Astrocyte of the cerebellum (primary cell): Measurements from ENCODE around the gene NOL11.

Source experiments
- DNase-seq: peaks from one replicate; pipeline ENCODE4 v3.0.0-alpha.2; 2011; ENCODE audit warnings: low read depth
- H3K4me3 ChIP-seq: 2 replicates; pipeline ENCODE4 v1.5.1; 2011; ENCODE audit warnings: mild to moderate bottlenecking, low read depth, low read length, moderate library complexity
- CTCF ChIP-seq: IDR thresholded peaks from 2 replicates; pipeline ENCODE4 v1.5.1; 2012; ENCODE audit warnings: low read length, low read depth, moderate library complexity, mild to moderate bottlenecking; ENCODE audit errors: missing control alignments
- in situ Hi-C: cut with HindIII; loops from 2 replicates; pipeline ENCODE4 v1.10.0; 2017; ENCODE audit warnings: low sequenced_read_pairs

NOL11 gene

DNA sequence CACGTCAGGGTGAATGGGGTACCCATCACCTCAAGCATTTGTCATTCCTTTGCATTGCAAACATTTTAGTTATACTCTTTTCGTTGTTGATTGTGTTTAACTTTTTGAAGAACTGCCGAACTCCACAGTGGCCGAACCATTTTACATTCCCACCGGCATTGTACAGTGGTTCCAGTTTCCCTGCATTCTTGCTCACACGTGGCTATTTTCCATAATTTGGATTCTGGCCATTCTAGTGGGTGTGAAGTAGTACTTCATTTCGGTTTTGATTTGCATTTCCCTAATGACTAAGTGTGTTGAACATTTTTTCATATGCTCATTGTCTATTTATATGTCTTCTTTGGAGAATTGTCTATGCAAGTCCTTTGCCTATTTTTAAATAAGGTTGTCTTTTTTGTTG is 13.0 kb downstream of the NOL11 start:
- in situ Hi-C loops = loop anchor here (10.0 kb wide), 1 partner anchor 134 kb away; no protein-coding TSS in a partner anchor
- no peak for TF ChIP-seq CTCF
- H3K4me3 ChIP-seq = no peak overlapping the region
- DNase-seq = no peak

- H3K4me3 ChIP-seq = no peak overlapping the region
- TF ChIP-seq CTCF = no peak
- DNase-seq = no peak
- in situ Hi-C loops = loop anchor here (10.0 kb wide), 1 partner anchor 131 kb away; no protein-coding TSS in a partner anchor
These were observed 15.7 kb downstream of the NOL11 start for GRCh38 chr17:67733449-67733848.

GRCh38 chr17:67737145-67737544 is 19.4 kb downstream of the NOL11 start:
- TF ChIP-seq CTCF = no peak

DNA sequence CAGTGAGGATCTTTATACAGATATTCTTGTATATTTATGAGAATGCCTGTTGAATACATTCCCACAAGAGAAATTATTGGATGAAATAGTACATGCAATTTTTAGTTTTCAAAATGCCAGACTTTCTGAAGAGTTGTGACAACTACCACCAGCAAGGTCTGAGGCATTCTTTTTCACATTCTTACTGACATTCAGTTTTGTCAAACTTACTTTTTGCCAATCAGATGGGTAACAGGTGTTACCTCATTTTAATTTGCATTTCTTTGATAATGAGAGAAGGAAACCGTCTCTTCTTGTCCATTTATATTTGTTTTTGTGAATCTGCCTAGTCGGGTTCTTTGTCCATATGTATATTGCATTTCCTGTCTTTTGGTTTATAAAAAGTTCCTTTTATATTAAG is 24.3 kb downstream of the NOL11 start:
- no peak for DNase-seq
- no peak for TF ChIP-seq CTCF
- in situ Hi-C loops = no loop called here
- H3K4me3 ChIP-seq = no peak overlapping the region

More at GRCh38 chr17:67737145-67737544, 19.4 kb downstream of the NOL11 start:
- in situ Hi-C loops = loop anchor here (10.0 kb wide), 1 partner anchor 128 kb away; no protein-coding TSS in a partner anchor
- DNase-seq = no peak
- H3K4me3 ChIP-seq = no peak overlapping the region

DNA sequence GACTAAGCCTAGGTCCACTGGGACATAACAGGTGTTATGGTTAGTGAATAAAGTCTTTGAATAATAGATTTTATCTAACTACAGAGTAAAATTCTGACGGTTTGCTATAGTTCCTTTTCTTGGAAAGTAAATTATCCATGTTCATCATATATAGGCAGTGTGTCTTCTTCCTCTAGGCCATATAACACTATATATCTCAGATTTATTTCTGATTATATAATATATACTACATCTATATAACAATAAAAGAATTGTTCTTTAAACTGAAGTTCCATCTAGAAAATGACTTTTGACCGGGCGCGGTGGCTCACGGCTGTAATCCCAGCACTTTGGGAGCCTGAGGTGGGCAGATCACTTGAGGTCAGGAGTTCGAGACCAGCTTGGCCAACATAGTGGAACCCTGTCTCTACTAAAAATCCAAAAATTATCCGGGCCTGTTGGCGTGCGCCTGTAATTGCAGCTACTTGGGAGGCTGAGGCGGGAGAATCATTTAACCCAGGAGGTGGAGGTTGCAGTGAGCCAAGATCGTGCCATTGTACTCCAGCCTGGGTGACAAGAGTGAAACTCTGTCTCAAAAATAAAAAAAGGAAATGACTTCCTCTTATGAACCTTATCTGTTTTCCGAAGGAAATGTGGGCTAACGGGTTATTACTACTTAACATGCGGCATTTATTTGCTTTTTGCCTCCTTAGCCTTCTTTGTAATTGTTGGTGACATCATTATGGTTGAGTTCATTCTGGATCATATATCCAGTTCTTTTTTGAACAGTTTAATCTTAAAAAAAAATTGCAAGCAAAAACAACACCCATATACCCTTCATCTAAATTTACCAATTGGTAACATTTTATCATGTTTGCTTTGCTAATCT is 29.2 kb downstream of the NOL11 start:
- in situ Hi-C loops = no loop called here
- no peak for DNase-seq
- no peak overlapping the region for H3K4me3 ChIP-seq
- TF ChIP-seq CTCF = no peak

DNA sequence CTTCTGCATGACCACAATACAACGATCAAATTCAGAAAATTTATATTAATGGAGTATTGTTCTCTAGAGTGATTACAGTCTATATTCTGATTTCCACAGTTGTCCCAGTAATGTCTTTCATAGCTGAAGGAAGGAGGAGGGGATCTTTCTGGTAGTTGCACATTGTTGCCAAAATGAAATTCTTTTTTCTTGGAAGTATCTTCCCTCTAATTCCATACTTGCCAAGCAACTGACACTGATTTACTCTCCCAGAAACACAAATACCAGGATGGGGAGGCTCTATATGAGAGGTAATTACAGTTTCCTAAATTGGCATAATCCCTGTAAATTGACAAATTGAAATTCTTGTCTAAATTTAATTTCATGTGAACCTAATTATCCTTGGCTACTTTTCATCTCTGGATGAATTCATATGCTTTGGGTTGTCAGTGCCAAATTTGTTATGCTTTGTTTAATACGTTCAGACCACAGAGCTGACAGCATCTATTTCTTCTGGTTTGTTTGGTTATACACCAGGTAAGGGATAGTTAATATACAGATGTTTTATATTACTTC is 30.0 kb downstream of the NOL11 start:
- no peak for TF ChIP-seq CTCF
- no peak for DNase-seq
- H3K4me3 ChIP-seq = no peak overlapping the region
- in situ Hi-C loops = no loop called here
